Caco-2 (cell line): Measurements from ENCODE around the gene URI1. TPM values are rescaled to one million over a fixed set of nuclear protein-coding genes. Genes with fewer than 3 reads are reported as not detected.

Experiments used
- BruUV-seq: library from RNA; stranded (reverse); fragments of 400-500 nt; replicated peaks from 2 replicates; lab custom pipeline; 2021; lab: Mats Ljungman, UMichigan
- CTCF ChIA-PET: fragments of 300-600 bp; sonication (Branson Sonifier 250); formaldehyde crosslinking; loops from one replicate; lab custom pipeline; 2022; ENCODE audit warnings: antibody characterized with exemption; lab: Charles Lee
- POLR2A ChIA-PET: fragments of 300-600 bp; sonication (Branson Sonifier 250); formaldehyde crosslinking; loops from one replicate; lab custom pipeline; 2022; ENCODE audit warnings: antibody characterized with exemption; lab: Charles Lee
- DNase-seq, 2 experiments: peaks; one replicate each; pipeline versions ENCODE4 v3.0.0 to v3.0.0-alpha.2; 2020 to 2022
- H3K27me3 ChIP-seq: replicated peaks from 2 replicates; pipeline ENCODE4 v1.6.0; 2011; ENCODE audit warnings: low read length; ENCODE audit not compliant: control insufficient read depth, insufficient read depth
- H3K36me3 ChIP-seq: 2 replicates; pipeline ENCODE4 v1.5.1; 2011; ENCODE audit warnings: low read length; ENCODE audit not compliant: control insufficient read depth, insufficient read depth
- H3K4me1 ChIP-seq: fragments of 250-450 bp; sonication (Bioruptor Pico); 2 replicates; pipeline ENCODE4 v1.5.1; 2020; ENCODE audit warnings: mild to moderate bottlenecking
- H3K4me3 ChIP-seq: 2 replicates; pipeline ENCODE4 v1.5.1; 2011; ENCODE audit warnings: low read depth, mild to moderate bottlenecking, control low read depth, low read length
- H3K9me3 ChIP-seq: fragments of 250-450 bp; sonication (Bioruptor Pico); 2 replicates; pipeline ENCODE4 v1.5.1; 2020; ENCODE audit warnings: mild to moderate bottlenecking, moderate library complexity
- H3K27ac Mint-ChIP-seq: one replicate; pipeline ENCODE4 v1.8.0; 2022; ENCODE audit warnings: mixed read lengths; ENCODE audit not compliant: unreplicated experiment
- H3K27me3 Mint-ChIP-seq: one replicate; pipeline ENCODE4 v1.8.0; 2022; ENCODE audit warnings: mixed read lengths; ENCODE audit not compliant: insufficient read depth, unreplicated experiment
- H3K36me3 Mint-ChIP-seq: one replicate; pipeline ENCODE4 v1.8.0; 2022; ENCODE audit warnings: mild to moderate bottlenecking, mixed read lengths; ENCODE audit not compliant: insufficient read depth, unreplicated experiment
- H3K4me1 Mint-ChIP-seq: one replicate; pipeline ENCODE4 v1.8.0; 2022; ENCODE audit warnings: low read depth, mixed read lengths; ENCODE audit not compliant: unreplicated experiment
- H3K4me3 Mint-ChIP-seq: one replicate; pipeline ENCODE4 v1.8.0; 2022; ENCODE audit warnings: mild to moderate bottlenecking, moderate library complexity, mixed read lengths; ENCODE audit not compliant: unreplicated experiment
- H3K9me3 Mint-ChIP-seq: one replicate; pipeline ENCODE4 v1.8.0; 2022; ENCODE audit warnings: mixed read lengths; ENCODE audit not compliant: unreplicated experiment
- CTCF ChIP-seq, 2 experiments: fragments of 200-600 bp in 1 of 2; IDR thresholded peaks; 1 replicate in 1 of 2; 2 replicates in 1 of 2; pipeline versions ENCODE4 v1.5.1 to v1.8.0; 2011 to 2022; ENCODE audit warnings: antibody characterized with exemption in 1 of 2, control low read depth in 1 of 2, inconsistent platforms in 1 of 2, low read depth in 1 of 2, low read length in 1 of 2, mild to moderate bottlenecking in 1 of 2, moderate library complexity in 1 of 2; ENCODE audit not compliant: insufficient read depth in 1 of 2, severe bottlenecking in 1 of 2, unreplicated experiment in 1 of 2
- intact Hi-C: fragments of 100-400 bp; cut with micrococcal nuclease; formaldehyde crosslinking; loops from one replicate; pipeline ENCODE4 v1.10.0; 2022; ENCODE audit not compliant: unreplicated experiment
- total RNA-seq: library from RNA; stranded (reverse); gene quantifications from 2 replicates; pipeline ENCODE4 v1.2.3, GENCODE V29; 2022

The URI1 gene
- total RNA-seq, 1 experiment from 2014 or later, result 59.5 TPM

GRCh38 chr19:29966588-29967249 lies 24.7 kb downstream of the URI1 start:
- Mint-ChIP-seq H3K9me3 (no peaks in the 10 kb centered on the region), H3K4me3 (no peak overlapping the region), H3K27me3 (no peaks in the 10 kb centered on the region), H3K4me1 (peaks cover 7% of the 10 kb centered on the region), H3K36me3 (no peaks in the 10 kb centered on the region), H3K27ac (no peak overlapping the region)
- H3K9me3 ChIP-seq, result no peaks in the 10 kb centered on the region
- no peaks in the 10 kb centered on the region for H3K4me1 ChIP-seq
- no peaks in the 10 kb centered on the region for H3K27me3 ChIP-seq
- BruUV-seq, result no TSS peak
- CTCF ChIA-PET, result no interaction called here
- POLR2A ChIA-PET, result no interaction called here
- DNase-seq, result no peak
- H3K36me3 ChIP-seq, result no peaks in the 10 kb centered on the region
- TF ChIP-seq CTCF (IDR thresholded peaks at IDR 0.05; ENCODE audit: insufficient read depth in 1 of 2, low read depth in 1 of 2, low read length in 1 of 2, severe bottlenecking in 1 of 2, unreplicated experiment in 1 of 2), result peak; percentile 18 to 25
- intact Hi-C loops, result no loop called here
- H3K4me3 ChIP-seq, result no peak overlapping the region

DNA sequence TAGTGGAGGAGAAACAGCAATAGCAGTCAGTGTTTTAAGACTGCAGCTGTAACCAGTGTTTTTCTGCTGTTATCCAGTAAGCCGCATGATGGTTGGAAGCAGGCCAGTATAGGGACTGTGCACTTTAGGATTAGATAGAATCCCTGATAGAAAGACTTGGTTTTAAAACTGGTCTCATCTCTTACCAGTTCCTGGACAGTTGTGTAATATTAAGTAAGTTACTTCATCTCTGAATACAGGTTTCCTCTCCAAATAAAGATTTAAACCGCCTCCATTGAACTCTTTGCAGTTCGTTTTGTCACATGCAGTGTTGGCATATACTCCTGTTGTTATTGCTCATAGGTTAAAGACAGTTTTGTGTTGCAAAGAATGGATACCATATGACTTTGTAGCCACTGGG lies 25.6 kb downstream of the URI1 start:
- H3K4me1 Mint-ChIP-seq, result peaks cover 7% of the 10 kb centered on the region
- BruUV-seq, result no TSS peak

DNA sequence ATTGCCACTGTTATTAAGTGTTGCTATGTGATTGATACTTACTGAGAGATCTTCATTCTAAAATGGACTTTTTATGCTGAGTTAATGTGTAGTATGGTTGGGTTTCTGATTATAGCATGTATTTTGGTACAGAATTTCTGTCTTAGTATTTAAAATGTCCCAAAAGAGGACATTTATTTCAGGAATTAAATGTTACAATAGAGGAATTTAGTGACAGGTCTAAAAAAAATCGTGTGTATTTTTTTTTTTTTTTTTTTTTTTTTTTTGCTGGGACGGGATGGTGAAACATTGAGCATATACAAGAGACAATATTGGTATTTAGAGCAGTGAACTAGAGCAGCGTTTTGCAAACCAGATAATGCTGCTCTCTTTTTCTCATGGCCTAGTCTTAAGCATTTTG lies 27.9 kb downstream of the URI1 start:
- H3K4me1 Mint-ChIP-seq, result no peaks in the 10 kb centered on the region
- Histone ChIP-seq H3K4me3 (no peak overlapping the region), H3K9me3 (no peaks in the 10 kb centered on the region), H3K27me3 (no peaks in the 10 kb centered on the region), H3K4me1 (no peaks in the 10 kb centered on the region), H3K36me3 (no peaks in the 10 kb centered on the region)
- DNase-seq, result no peak
- no peaks in the 10 kb centered on the region for H3K9me3 Mint-ChIP-seq
- H3K27me3 Mint-ChIP-seq, result no peaks in the 10 kb centered on the region
- no peak for TF ChIP-seq CTCF (IDR thresholded peaks at IDR 0.05; ENCODE audit: insufficient read depth in 1 of 2, low read depth in 1 of 2, low read length in 1 of 2, severe bottlenecking in 1 of 2, unreplicated experiment in 1 of 2)
- intact Hi-C loops, result no loop called here
- ChIA-PET CTCF (no interaction called here), POLR2A (no interaction called here)
- H3K4me3 Mint-ChIP-seq, result no peak overlapping the region
- no peak overlapping the region for H3K27ac Mint-ChIP-seq
- BruUV-seq, result no TSS peak
- no peaks in the 10 kb centered on the region for H3K36me3 Mint-ChIP-seq

More for the DNA sequence above, 25.6 kb downstream of the URI1 start:
- no peak for DNase-seq
- no peaks in the 10 kb centered on the region for H3K27me3 ChIP-seq
- H3K9me3 Mint-ChIP-seq, result no peaks in the 10 kb centered on the region
- POLR2A ChIA-PET, result no interaction called here
- intact Hi-C loops, result no loop called here
- no peaks in the 10 kb centered on the region for H3K27me3 Mint-ChIP-seq
- H3K4me3 Mint-ChIP-seq, result no peak overlapping the region
- H3K9me3 ChIP-seq, result no peaks in the 10 kb centered on the region
- no peaks in the 10 kb centered on the region for H3K36me3 ChIP-seq
- H3K27ac Mint-ChIP-seq, result no peak overlapping the region
- CTCF ChIA-PET, result no interaction called here
- no peaks in the 10 kb centered on the region for H3K36me3 Mint-ChIP-seq
- no peak for TF ChIP-seq CTCF (IDR thresholded peaks at IDR 0.05; ENCODE audit: insufficient read depth in 1 of 2, low read depth in 1 of 2, low read length in 1 of 2, severe bottlenecking in 1 of 2, unreplicated experiment in 1 of 2)
- H3K4me1 ChIP-seq, result no peaks in the 10 kb centered on the region
- no peak overlapping the region for H3K4me3 ChIP-seq
